GM21723 (cell line): ENCODE data around the gene MAN2A1.

Source experiments
- ATAC-seq: cut with Tn5 transposase; IDR thresholded peaks from one replicate; pipeline ENCODE4 v1.9.1; 2021; ENCODE audit warnings: mild to moderate bottlenecking, moderate library complexity; ENCODE audit not compliant: unreplicated experiment

The MAN2A1 gene

DNA sequence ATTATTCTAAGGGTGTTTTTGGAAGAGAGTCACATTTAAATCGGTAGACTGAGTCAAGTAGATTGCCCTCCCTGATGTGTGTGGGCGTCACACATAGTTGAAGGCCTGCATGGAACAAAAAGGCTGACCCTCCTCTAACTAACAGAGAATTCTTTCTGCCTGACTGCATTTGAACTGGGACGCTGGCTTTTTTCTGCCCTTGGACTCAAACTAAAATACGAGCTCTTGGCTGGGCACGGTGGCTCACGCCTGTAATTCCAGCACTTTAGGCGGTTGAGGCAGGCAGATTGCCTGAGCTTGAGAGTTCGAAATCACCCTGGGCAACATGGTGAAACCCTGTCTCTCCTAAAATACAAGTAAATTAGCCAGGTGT is 209.4 kb downstream of the MAN2A1 start:
- ATAC-seq, result no peak

DNA sequence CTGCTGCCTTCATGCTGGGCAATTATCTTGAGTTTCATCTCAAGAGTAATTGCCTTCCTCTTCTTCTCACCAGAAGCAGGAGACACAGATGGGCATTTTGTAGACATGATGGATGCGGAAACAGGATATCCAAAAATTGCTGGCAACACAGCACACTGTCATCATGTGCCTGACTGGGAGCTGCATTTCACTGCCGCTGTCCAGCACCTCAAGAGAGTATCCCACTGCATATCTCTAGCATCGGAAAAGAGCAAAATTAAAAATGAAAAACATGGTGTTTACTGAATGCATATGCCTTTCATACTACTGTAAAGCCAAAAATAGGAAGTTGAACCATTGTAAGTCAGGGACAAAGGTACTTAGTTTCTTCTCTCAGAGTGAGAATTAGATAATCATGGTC is 210.7 kb downstream of the MAN2A1 start:
- no peak for ATAC-seq

DNA sequence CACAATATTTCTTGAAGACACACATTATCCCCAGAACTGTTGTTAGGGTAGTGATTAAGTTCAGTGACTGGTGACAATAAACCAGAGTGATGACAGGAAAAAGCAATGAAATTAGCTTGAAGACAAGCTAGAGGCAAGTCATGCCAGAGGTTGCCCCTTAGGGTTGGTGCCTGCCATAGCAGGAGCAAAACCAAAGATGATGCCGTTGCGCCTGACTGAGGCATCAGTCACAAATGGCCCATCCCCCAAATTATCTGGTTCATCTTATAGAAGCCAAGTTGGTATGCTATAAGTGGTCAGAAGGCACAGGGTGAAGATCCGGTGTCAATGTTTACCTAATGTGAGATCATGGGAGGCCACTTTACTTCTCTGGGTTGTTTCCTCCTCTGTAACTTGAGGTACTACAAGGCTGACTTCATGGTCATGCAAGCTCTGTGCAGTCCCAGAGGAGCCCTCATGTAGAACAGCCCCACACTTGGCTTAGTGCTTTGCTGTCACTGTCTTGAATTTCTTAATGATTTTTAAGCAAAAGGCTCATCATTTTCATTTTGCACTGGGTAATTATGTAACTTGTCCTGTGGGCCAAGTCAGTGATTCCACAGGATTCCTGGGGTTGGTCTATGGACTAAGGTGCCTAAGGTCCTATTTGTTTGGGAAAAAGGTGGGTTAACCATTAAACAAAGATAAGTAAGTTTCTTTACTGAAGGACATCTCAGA is 211.3 kb downstream of the MAN2A1 start:
- no peak for ATAC-seq

DNA sequence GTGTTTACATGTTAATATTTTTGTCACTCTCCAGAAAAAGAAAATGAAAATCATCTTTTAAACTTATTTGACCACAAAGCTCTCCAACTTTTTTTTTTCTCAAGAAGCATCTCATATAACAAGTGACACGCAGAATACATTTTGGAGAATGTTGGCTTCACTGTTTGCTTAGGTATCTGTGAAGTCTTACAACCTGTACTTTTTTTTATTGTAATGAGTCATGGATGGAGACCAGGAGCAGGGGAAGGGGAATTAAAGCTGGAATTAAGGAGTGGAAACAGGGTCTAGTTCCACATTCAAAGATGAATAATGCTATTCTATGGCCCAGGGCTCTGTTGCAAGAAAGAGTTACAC is 211.9 kb downstream of the MAN2A1 start:
- no peak for ATAC-seq

DNA sequence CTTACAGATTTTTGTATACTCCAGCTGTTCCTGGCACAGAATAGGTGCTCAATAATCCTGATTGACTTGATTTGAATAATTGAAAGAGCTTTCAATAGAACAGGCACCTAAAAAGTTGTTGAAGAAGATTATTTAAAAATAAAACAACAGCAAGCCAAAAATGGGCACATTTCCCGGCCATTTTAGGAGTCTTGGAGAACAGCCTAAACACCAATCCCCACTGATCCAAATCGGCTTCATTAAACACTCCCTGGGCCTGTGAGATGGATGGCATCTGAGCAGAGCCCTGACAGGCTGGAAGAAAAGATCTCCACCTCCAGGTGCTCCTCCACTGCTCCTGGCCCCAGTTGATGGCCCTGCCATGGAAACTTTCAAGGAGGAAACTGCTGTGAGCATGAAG is 213.3 kb downstream of the MAN2A1 start:
- no peak for ATAC-seq

DNA sequence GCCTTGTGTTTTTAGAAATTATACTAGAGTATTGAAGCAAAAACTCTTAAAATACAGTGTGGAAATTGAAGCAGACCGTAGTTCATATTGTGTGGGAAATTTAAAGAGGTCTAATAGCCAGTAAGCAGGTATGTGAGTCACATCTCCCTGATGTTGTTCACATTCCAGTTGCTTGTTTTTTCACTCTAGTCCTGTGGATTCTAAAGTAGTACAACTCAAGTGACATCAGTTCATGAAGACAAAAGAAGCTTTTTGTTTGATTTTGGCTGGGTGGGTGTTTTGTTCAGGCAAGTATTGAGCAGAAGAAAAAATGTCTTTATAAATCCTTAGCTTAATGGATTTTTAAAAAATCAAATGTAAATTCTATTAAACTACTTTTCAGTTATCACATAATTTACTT is 216.2 kb downstream of the MAN2A1 start:
- ATAC-seq, result no peak

DNA sequence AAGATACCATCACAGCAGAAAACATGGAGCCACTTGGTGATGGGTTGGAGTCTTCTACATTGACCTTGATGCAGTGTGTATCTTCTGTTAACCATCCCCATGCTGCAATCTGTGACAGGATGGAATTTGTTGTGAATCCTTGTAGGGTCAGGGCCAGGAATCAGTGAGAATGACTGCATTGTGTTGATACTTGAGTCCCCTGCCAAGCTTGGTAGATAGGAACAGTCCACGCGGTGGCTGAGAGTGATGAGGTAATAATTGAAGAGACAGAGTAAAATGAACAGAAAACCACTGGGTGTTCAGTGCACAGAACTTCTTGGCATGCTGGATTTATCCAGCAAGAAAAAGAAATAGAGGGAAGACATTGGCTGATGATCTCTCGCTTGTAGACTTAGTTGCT is 217.5 kb downstream of the MAN2A1 start:
- no peak for ATAC-seq

DNA sequence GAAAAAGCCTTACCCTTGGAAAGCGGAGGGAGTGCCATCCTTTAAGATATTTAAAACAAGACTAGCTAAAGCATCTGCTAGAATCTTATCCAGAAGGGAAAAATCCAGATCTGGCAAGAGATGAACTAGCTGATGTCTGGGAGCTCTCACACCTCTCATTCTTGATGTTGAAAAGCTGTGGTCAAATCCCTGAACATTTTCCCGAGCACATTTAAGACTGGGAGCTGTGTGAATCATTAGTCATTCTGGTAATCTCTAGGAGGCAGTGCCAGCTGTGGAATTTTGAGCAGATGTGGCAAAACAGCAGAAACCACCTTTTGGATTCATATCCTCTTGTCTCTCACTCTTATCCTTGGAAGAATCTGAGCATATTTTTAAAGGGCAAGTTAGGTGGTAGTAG is 218.0 kb downstream of the MAN2A1 start:
- no peak for ATAC-seq

DNA sequence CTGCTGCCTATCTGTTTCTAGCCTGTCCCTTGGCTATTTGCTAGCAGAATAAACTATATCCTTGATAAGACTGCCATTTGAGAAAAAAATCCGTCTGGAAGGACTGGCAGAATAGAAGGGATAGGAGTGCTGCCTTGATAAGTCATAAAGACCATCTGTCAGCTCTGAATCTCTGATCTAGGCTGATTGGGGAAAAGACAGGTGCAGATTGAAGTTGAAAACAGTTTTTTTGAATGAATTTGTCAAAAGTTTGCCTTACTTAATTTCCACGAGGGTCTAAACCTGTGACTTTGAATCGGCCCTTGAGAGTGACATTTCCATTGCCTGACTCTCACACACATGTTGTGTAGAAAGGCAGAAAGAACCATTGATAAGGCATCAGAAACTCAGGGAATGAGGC is 218.6 kb downstream of the MAN2A1 start:
- ATAC-seq, result no peak

DNA sequence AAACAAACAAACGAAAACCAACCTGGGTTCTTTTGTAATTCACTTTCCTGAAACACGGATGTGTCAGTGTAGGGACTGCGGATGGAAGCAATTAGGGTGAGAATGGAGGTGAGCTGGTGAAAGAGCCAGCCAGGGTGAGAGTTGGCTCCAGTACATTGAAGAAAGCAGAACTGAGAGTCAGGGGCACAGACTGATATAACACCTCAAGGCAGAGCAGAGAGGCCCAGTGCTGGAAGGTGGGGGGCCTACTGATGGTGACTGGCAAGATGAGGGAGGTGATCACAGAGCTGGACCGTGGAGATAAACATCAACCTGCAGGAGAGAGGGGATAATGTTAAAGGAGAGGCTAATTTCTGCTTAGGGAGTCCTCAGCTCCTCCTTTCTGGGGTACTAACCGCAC is 221.1 kb downstream of the MAN2A1 start:
- ATAC-seq, result no peak

DNA sequence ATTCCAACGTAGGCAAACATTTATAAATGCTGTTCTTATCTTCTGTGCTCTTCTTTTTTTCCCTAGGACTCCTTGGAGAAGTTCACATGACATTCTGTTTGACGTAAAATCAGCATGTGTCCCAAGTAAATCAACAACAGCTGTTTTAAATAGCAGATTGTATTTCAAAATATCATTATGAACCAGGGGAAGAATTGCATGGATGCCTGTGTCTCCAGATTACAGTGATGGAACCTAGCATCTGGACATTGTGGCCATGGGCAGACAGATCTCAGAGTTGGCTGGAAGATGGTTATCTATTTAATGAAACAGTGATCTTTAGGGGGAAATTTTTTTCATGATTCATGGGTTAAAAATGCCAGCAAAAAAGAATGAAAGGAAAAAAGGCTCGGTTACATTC is 222.0 kb downstream of the MAN2A1 start:
- ATAC-seq, result no peak

DNA sequence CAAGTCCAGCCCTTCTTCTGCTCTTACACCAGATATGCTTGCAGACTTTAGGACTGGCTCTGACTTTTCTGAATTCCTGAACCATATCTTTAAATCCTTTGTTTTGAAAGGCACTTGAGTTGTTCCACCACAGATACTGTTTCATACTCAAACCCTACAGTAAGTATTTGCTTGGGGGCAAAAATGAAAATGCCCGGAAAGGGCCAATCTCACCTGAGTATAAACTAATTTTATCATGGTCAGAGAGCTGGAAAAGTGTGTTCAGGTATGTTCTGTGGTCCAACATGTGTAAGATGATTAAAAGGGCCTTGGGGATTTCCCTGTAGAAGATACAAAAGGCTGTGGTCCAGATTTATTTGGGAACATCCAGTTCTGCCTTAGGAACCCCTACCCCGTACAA is 225.2 kb downstream of the MAN2A1 start:
- ATAC-seq, result no peak

DNA sequence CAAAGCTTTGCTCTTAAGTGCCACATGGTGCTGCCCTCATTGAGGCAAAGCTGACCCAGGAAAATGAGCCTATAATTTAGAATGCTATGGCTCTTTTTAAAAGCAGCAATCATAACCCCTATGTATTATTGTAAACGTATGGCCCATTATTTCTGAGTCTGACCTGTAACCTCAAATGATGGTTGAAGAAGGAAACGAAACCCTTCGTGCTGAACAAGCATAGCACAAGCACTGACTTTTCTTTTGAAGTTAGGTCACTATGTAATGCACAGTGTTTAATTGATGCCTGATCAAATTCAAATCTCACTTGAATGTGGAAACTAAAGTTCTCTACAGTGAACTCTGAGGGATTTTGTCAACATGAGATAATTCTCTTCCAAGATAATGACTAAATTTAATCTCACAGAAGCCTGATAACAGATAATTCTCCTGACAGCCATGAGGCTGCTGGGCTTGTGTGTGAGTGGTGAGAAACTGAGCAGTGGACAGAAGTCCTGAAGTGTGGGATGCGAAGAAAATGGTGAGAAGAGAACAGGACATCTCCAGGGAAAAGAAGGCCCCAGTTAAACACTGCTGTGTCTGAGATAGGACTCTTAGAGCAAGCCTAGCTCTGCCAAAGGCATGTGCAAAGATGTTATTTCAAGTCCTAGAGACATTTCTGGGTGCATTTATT is 226.9 kb downstream of the MAN2A1 start:
- ATAC-seq, result no peak
